NCI-H187 treated with DMSO at 0.1 percent for 48 hours (cell line): ENCODE measurements around the gene FSTL1.

Source experiments
- DNase-seq: peaks from one replicate; lab custom pipeline; 2025; lab: John Stamatoyannopoulos, UW

Gene FSTL1

GRCh38 chr3:120440001-120440703 is 10.6 kb downstream of the FSTL1 start:
- no peak for DNase-seq

- no peak for DNase-seq
Measured at GRCh38 chr3:120438665-120439370, 12.0 kb downstream of the FSTL1 start.

GRCh38 chr3:120438216-120438615 is 12.6 kb downstream of the FSTL1 start:
- DNase-seq = no peak

GRCh38 chr3:120437559-120437958 is 13.2 kb downstream of the FSTL1 start:
- no peak for DNase-seq

GRCh38 chr3:120436523-120437050 is 14.2 kb downstream of the FSTL1 start:
- DNase-seq = no peak

GRCh38 chr3:120435621-120436020 is 15.2 kb downstream of the FSTL1 start:
- no peak for DNase-seq

- no peak for DNase-seq
Measured at GRCh38 chr3:120433662-120434331, 17.0 kb downstream of the FSTL1 start.

- DNase-seq = no peak
Measured at GRCh38 chr3:120432150-120432860, 18.5 kb downstream of the FSTL1 start.

GRCh38 chr3:120429921-120430361 is 20.9 kb downstream of the FSTL1 start:
- DNase-seq = no peak

GRCh38 chr3:120428924-120429323 is 21.9 kb downstream of the FSTL1 start:
- no peak for DNase-seq

GRCh38 chr3:120427201-120427600 is 23.6 kb downstream of the FSTL1 start:
- DNase-seq = no peak

- no peak for DNase-seq
Measured at GRCh38 chr3:120425572-120426250, 25.1 kb downstream of the FSTL1 start.

- no peak for DNase-seq
Measured at GRCh38 chr3:120424976-120425570, 25.7 kb downstream of the FSTL1 start.

- no peak for DNase-seq
Measured at GRCh38 chr3:120424506-120424905, 26.3 kb downstream of the FSTL1 start.

GRCh38 chr3:120423432-120423831 is 27.4 kb downstream of the FSTL1 start:
- no peak for DNase-seq

- no peak for DNase-seq
Measured at GRCh38 chr3:120421926-120422325, 28.9 kb downstream of the FSTL1 start.

GRCh38 chr3:120420928-120421551 is 29.8 kb downstream of the FSTL1 start:
- DNase-seq = no peak

GRCh38 chr3:120420360-120420759 is 30.4 kb downstream of the FSTL1 start:
- DNase-seq = no peak

GRCh38 chr3:120419797-120420196 is 31.0 kb downstream of the FSTL1 start:
- no peak for DNase-seq

GRCh38 chr3:120418866-120419490 is 31.8 kb downstream of the FSTL1 start:
- DNase-seq = no peak
